NK-92 (cell line): Measurements from ENCODE around the gene SIRPA.

Source experiments
- DNase-seq: peaks from one replicate; lab custom pipeline; 2025; ENCODE audit not compliant: unreplicated experiment; lab: John Stamatoyannopoulos, UW

SIRPA gene

DNA sequence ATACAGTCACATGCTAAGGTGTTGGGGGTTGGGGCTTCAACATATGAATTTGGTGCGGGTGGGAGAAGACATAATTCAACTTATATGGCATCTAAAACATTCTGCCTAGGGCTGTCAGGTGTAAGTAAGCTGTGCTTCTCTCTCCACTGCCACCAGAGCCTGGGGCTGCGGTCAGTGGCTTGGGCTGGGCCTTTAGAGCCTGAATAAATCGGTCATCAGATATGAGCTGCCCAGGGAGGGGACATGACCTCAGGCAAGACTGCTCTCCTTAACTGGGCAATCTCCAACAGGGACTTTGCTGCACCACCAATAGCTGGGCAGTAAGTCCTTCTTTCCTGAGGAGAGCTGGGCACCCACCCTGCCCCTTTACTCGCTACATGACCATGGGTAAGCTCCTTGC is 24.9 kb upstream of the SIRPA start:
- DNase-seq = no peak

DNA sequence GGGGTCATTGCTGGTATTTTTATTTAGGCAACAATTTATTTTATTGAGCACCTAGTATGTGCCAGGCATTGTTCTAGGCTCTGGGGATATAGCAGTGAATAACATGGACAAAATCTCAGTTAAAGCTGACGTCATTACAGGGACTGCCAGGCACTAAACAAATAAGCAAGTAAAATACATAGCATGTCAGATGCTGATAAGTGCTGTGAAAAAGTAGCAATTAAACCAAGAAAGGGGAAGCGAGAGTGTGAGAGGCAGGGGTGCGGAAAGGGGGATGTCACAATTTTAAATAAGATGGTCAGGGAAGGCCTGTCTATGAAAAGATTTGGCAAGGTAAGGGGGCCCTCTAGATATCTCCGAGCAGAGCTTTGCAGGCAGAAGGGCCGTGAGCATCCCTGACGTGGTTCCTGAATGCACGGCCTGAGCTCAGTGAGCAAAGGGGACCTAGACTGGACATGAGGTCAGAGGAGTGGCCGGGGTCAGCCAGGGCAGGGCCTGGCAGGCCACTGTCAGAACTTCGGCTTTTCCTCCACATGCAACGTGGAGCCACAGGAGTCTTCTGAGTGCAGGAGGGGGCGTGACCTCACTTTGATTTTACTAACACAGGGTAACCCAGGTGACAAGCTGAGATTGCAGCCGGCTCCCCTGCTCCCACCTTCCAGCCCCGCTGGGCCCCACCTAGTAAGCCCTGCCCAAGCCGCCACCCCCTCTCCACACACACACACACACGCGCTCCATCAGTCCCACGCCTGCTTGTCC is 24.2 kb upstream of the SIRPA start:
- no peak for DNase-seq

DNA sequence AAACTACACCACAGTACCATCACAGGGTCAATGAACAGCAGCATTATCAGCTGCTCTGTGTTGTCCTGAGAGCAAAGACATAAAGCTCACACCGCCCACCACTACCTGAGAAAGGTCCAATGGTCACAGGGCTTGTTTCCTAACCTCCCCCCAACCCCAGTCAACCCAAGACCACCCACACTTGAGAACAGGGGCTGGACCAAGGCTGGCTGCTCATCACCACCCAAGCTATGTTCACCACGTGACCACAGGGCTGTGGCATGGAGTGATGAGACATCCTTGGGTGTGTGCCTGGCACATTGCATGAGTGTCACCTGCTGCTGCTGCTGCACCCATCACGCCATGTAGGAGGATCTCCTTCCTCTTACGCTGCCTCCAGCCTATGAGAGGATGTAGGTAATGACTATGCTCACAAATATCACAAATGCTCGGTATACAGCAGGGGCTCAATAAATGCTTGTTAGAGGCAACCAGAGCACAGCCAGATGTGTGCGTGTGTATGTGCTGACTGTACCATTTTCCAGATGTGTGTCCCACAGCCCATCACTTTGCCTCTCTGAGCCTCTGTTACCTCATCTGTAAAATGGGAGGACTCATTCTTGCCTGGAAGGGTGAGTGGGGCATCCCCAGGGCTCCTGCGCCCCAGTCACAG is 23.3 kb upstream of the SIRPA start:
- DNase-seq = no peak

DNA sequence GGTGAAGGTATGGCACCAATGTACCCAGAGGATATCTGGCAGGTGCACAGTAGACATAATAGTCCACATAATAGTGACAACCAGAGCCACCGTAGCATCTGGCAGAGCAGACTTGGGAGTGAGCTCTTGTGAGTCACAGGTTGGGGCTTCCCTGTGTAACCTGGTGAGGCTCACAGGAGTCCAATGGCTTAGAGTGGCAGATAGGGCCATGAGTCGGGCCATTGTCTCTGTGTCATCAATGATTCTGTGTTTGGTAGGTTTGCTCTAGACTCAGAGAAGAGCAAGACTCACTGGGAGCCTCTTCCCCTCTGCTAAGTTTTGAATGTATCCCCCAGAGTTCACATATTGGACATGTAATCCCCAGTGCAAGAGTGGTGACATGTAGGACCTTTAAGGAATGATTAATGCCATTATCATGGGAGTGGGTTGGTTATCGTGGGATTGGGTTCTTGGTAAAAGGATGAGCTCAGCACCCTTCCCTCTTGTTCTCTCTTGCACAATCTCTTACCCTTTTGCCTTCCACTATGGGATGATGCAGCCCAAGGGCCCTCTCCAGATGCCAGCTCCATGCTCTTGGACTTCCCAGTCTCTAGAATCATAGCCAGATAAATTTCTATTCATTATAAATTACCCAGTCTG is 22.6 kb upstream of the SIRPA start:
- DNase-seq = no peak

DNA sequence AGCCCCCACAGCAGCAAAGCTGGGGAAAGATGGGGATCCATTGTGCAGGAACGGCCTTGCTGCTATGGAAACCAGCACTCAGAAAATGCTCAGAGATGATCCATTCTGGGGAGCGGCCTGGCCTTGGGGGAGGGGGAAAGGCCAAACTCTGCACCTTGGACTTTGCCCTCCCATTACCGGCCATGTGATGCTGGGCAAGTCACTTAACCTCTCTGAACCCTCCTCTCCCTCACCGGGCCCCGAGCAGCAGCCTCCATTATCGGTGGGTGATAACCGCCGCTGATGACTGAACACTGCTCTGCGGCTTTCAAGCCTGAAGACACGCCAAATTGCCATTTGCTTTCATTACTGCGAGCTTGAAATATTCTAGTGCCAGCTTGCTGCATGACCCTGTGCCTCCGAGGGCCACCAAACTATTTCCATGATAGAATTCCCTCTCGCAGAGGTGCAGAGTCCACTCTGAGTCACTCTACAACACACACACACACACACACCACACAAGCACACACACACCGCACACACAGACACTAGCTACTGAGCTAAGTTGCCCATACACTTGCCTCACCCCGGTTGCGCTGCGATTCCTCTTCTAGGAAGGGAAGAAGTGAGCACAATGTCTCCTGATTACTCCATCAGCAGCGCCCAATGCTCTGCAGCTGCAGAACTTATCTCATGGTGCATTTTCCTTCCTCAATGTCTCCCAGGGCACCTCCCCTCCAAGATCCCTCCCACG is 20.6 kb upstream of the SIRPA start:
- DNase-seq = no peak

DNA sequence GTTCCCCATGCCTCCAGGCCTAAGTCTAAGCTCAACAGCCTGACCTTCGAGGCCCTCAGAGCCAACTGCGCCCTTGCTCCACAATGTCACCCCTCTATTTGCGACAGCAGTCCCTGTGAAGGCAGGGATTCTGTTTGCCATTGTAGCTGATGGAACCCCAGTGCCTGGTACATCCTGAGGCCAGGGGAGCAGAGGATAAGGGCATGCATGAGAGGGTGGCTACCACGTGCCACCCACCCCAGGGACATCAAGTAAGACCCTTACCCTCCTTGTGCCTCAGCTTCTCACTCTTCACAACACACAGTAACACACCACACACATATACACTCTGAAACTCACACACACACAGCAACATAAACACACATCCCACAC is 20.0 kb upstream of the SIRPA start:
- no peak for DNase-seq

DNA sequence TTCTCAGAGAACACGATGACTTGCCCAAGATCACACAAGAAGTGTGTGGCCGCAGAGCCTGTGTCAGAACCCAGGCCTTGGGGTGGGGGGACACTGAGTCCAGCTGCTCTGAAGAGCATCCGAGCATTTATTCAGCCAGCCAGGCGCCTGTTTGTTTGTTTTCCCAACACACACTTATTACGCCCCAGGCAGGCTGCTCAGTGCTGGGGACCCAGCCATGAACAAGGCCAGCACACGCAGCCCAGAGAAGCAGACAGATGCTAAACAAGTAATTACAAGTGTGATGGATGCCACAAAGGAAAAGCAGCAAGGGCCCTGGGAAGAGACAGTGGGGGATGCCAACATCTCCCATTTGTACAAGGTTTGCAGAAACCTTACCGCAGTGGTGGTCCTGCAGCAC is 19.4 kb upstream of the SIRPA start:
- DNase-seq = no peak

DNA sequence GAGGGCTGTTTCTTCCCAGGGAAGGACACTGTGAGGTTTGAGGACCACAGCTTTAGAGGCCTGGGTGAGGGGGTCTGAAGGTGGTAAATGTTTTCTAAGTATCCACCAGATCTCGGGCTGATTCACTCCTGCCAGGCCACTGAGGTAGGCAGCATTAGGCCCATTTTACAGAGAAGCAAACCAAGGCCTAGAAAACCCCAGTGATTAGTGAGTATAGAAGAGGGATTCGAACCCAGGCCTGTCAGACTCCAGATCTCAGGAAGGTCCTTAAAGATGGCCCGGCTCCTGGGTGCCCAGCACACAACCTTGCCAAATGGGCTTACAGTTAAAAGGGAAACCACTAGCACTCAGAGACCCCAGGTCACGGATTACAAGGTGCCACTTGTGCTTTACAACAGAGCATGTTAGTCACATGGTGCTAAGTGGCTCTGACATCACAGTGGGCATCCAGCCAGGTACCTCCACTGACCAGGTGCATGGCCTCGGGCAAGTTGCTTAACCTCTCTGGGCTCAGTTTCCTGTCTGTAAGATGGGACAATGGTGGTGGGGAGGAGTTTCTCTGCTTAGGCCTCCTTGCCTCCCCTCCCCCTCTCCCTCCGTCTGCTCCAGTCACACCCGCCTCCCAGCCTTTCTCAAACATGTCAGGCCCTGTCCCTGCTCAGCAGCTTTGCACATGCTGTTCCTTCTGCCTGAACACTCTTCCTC is 18.8 kb upstream of the SIRPA start:
- DNase-seq = no peak

DNA sequence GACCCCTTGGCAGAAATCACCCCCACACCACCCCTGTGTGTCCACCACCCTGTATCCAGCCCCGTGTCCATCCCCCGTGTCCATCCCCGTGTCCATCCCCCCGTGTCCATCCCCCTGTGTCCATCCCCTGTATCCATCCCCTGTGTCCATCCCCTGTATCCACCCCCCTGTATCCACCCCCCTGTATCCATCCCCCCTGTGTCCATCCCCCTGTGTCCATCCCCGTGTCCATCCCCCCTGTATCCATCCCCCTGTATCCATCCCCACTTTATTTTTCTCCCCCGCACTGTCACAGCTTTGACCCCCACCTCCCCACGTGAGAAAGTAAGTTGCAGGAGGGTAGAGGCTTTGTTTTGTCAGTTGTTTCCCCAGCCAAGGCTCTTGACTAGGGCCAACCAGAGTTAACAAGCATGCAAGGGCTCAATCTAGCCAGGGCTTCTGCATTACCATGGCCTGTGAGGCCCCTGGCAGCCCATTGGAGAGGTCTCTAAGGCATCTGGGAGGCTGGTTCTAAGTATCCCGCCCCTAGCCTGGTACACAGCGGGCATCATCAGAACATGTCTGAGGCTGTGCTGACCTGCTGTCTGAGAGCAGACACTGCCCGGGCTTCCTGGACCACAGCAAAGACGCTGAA is 18.1 kb upstream of the SIRPA start:
- no peak for DNase-seq

DNA sequence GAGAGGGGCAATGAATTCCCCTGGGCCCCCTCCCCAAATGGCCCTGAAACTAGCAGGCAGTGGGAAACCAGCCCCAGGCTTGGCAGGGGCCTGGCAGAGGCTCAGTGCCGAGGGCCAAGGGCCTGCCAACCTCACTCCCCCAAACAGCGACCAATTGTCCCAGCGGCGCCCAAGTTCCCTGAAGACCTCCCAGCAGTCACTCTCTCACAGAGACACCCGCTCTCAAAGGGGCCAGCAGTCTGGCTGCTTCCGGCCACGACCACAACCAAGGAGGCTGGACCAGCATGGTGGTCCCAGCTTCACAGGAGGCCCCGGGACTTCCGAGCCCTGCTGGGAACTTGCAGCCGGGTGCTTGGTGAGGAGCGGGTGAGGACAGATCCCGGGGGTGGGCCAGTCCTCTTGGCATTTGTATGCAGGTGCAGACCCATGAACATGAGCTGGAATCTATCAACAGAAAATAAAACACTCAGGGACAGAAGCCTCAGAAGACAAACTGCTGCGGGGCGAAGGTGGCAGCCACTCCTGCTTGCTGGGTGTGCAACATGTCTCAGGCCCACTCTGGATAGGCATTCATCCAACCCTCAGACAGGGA is 17.5 kb upstream of the SIRPA start:
- no peak for DNase-seq

DNA sequence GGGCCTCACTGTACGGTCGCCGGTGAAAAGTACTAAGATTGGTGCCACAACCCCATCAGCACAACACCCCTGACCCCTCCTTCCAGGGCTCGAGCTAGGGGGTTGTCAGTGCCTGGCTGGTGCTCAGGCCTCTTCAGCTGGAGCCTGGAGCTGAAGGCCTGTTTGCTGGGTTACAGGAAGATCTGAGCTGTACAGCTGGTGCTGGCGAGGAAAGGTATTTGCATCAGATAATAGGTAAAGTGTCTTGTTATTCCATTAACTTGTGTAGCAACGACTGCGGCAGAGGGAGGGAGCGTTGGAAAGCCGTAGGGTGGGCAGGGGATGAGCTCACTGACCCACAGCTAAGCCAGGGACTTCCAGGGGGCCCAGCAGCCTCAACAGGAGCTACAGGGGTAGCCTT is 15.8 kb upstream of the SIRPA start:
- no peak for DNase-seq

DNA sequence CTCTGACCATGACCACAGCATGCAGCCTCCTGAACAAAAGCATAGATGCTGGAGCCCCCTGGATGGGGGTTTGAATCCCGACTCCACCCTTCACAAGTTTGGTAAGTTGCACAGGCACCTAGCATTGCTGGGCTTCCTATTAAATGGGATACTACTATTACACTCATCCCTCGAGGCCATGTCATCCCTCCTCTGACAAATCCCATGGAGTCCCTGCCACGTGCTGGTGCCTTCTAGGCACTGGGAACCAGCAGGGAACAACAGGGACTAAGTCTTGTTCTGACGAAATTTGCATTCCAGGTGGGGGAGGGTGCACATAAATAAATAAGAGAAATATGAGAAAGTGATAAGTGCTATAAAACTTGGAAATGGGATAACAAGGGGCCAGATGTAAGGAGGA is 15.3 kb upstream of the SIRPA start:
- DNase-seq = no peak

DNA sequence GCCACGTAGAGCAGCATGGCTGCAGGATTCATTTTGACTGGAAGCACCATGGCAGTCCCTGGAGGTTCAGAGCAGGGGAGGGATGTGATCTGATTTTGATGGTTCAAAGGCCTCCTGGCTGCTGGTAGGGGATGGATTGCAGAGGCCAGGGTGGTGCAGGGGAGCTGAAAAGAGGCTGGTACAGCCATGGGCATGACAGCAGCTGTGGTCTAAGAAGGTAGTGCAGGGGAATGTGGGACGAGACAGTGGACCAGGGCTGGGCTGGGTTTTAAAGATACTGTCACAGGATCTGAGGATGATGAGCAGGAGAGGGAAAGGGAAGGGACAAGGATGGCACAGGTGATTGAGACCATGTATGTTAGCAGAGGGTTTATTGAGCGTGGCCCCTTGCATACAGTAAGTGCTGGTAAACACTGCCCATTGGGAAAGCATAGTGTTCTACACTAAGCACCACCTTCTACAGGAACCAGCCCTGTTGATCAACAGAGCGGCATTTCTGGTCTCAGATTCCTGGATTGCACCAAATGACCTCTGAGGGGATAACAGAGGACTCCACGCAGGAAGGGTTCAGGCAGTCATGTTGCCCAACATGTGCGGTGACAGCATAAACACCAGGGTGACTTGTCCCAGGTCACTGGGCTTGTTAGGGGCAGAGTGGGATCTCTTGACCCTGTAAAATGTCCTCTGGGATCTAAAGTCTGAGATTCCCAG is 14.5 kb upstream of the SIRPA start:
- DNase-seq = no peak

DNA sequence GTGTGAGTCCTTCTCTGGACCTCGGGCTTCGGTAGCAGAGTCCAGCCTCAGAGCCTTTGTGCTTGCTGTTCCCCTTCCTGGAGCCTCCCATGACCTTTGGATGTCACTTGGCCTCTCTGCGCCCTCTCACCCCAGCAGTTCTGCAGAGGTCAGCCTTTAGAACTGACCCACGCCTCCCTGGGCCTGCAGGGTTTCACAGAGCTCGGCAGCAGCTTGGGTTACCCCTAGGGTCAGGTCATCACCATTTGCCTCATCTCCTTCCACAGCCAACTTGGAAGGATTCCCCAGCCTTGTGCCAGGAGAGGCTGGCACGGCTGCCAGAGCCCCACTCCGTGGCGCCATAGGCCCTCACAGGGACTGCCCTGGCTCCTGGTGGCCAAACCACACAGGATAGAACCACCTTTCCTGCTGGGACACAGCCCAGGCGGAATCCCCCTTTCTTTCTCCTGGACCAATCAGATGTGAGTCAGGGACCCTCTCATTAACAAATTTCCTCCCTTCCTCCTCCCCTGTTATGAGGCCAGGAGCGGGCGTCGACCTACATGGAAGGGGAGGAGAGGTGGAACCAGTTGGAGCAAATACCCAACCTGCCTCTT is 13.9 kb upstream of the SIRPA start:
- DNase-seq = no peak

DNA sequence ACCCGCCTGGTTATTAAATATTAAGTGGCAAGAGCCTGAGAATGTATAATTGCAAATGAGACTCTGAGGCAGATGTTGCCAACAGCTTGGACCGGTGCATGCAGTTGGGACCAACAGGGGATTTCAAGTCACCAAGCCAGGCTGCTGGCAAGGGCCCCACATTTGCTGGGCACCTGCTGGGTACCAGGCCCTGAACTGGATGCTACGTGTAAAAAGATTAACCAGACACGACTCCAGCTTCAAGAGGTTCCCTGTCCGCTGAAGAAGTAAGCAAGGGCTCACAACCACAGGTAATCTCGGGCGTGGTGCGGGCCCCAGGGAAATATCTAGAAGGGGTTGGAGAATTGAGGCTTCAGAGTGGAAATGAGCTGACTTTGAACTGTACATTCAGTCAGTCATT is 13.2 kb upstream of the SIRPA start:
- no peak for DNase-seq

DNA sequence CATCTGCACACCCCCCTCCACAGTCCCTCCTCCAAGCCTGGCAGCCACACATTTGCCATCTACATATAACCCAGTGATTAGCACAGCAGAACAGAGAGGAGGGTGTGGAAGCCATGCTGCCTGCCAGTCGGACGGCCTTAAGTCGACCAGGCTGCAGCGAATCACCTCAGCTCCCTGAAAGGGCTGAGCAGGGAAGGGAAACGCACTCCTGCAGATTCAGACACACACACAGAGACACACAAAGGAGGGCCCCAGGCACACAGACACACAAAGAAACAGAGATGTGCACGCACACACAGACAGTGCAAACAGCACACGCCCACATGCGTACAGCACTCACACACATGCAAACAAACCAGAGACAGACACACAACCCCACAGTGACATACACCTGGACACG is 11.2 kb upstream of the SIRPA start:
- no peak for DNase-seq

DNA sequence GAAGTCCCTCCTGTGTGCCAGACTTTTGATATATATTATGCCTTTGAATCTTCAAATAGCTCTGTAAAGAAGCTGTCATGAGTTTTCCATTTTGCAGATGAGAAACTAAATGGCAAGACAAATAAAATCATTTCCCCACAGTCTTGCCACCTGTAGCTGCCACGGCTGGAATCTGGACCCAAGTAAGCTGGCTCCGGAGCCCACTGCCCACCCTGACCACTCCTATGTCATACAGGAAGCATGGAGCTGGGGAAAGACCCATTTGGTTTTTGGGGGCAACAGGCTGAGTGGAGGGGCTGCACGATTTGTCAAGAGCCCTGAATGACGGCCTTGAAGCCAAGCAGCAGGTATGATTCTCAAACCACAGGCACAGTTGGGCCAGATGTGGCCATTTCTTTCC is 10.0 kb upstream of the SIRPA start:
- no peak for DNase-seq

DNA sequence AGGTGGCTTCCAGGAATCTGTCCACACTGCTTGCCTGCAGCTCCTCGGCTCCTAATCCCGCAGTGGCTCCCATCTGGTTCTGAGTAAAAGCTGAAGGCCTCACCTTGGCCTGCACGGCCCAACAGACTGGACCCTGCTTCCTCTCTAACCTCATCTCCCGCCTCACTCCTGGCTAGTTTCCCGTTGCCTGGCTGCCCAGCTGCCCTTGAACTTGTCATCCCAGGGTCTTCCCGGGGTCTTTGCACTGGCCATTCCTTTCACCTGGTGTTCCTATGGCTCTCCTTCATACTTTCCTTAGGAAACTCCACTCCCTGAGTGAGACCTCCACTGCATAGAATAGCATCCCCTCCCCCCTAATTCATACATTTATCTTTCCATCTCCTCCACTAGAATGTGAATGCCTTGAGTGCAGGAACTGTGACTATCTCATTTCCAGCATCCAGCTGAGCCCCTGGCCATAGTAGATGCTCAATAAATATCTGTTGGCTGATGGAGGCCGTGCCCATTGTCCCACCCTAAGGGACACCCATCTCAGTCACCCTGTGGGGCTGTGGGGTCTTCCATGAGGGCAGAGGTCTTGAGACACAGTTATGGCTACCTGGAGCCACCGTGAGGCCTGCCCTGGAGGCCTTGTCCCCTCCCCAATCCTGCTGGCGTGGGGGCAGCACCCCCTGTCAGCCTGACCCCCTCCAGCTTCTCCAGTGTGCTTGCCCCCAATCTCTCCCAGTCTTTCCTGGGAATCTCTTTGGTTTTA is 9.1 kb upstream of the SIRPA start:
- no peak for DNase-seq

DNA sequence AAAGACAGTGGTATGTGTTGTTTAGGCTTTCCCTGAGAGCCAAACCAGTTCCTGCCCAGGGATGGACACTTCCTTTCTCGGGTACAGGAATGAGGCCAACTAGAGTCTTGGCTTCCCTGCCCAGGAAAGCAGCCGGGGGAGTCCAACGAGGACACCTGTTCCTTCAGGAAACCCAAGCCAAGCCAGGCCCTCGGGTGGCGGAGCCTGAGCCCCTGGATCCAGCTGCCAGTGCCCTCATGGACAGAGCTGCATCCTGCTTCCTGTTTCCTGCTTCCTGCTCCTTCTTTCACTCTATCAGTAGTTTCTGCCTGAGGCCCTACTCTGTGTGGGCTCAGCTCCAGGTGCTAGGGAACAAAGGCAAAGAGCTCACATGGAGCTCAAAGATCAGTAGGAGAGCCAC is 7.9 kb upstream of the SIRPA start:
- no peak for DNase-seq
